Stimulated activated CD8-positive, alpha-beta memory T cell treated with anti-CD3 and anti-CD28 coated beads, Interleukin-2, amount 100 ng/mL, for 1 hour (primary cell): ENCODE measurements around the gene MRPL16.
"Not testable (repeated sequence)": the region's sequence is repeated elsewhere in the genome, so short reads cannot be mapped to it uniquely, and the experiment has no call there.

ENCODE experiments used
- DNase-seq, 2 donors: peaks; one replicate each; pipeline ENCODE4 v3.0.0-alpha.2; 2020; ENCODE audit warnings: low read depth in 2 of 2

MRPL16 gene

DNA sequence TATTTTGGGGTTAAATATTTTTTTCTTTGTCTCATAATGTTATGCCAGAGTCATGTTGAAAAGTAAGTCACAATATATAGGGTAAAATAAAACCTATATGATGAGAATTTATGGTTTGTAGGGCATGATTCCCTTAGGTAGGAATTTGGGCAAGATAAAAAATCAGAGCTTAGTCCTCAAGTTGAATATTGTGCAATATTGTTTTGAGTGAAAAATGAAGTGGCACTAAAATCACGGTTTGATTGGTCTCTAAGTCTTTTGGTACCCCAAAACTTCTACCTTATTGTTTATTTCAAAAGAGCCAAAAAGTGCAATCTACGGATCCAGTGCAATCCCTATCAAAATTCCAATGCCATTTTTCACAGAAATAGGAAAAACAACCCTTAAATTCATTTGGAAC, 1.6 kb upstream of the MRPL16 start:
- no peak for DNase-seq

DNA sequence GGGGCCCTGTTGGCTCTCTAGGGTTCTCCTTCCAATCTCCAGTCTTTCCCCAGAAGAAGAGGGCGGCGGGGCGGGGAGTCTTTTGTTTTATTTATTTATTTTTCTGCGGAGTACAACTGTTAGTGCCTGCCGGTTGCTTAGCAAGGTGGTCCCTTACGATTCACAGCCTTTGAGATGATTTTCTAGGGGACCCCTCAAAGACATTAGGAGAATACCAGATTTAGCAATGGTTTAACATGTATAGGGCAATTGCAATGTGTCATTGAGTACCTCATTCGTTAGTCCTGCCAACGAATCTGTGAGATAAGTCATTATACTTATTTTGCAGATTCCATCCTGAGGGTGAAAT, 307 bp upstream of the MRPL16 start:
- DNase-seq = no peak

DNA sequence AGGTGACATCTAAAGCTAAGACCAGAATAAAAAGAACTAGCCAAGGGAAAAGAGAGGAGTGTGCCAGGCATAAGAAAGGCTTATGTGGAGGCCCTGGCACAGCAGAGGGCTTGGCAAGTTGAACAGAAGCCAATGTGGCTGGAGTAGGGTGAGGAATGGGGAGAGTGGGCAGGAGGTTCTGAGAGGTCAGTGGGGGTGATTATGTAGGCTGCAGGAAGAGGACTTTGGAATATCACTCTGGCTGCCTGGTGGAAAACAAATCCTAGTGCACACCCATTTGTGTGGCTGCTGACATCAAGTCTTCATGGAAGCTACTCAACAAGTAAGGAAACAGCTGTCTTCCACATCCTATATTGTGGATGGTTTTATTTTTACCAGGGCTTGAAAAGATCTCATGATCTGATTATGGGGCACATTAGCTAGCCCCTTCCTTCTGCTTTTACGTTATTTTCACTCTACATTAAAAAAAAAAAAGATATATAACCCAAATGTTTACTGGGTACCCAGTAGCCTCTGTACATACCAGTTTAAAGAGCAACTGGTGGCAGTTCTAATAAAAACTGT, 3.4 kb downstream of the MRPL16 start:
- DNase-seq = no peak

DNA sequence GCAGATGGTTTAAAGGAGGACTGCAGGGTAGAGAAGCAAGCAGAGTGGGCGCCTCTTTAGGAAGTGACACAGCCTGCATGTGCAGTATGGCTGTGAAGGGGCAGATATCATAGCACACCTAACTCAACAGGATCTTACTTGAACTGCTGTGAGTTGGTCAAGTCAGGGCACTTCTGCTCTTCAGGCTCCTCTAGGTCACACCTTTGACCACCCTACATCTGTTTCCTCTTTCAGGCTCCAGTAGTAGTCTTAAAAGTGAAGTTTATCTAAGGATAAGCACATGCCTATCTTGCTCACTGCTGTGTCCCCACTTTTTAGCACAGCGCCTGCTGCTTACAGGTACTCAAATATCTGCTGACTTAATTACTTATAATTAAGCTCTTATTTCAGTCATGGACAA, 6.5 kb downstream of the MRPL16 start:
- no peak for DNase-seq

DNA sequence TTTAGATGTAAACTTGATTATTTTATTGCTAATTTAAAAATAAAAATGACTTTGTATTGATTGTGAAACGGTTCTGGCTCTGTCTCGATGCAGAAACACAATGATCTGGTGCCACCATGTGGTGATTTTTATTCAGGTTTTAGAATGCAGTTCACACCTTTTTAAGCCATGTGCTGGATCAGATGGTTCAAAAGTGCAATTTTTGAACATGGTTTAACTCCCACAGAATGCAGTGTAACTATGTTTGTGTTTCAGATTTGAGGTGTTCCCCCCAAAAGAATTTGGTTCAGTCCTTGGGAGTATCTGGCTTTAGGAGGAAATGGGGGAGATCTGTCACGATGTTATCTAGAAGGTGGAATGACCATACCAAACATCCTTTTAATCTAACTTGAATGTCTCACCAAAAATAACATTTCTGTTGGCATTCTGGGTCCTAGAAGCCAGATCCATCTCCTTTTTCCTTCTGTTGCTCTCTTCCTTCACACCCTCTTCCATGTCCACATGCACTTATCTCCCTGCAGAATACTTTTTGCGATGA, 7.9 kb downstream of the MRPL16 start:
- peak in 1 of 2 donors; percentile 19 for DNase-seq

DNA sequence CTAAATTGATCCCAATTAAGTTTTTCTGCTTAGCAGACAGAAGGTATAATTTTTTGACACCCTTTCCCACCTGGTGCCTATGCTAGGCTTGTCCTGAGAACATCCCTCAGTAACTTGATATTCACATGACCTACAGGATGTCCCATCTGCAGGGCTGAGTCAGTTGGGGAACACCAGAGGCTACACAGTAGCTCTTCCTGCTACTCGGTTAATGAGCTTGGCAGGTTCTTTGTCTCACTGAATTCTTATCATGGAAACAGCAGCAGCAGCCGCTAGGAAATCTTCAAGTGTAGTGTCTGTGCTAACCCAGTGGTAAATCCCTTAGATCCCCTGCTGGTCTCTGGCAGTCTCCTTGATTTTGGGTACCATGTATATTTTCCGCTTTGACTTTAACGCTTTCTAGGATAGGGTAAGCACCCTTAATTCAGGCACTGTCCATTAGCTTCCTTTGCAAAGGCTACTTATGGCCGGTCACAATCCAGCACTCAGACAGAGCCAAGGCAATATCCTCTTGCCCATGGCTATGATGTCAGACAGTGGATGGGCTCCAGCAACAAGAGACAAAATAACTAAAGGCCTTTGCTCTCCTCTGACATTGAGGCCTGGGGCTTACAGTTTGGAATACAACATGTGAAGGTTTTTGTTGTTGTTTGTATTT, 8.5 kb downstream of the MRPL16 start:
- DNase-seq = no peak

DNA sequence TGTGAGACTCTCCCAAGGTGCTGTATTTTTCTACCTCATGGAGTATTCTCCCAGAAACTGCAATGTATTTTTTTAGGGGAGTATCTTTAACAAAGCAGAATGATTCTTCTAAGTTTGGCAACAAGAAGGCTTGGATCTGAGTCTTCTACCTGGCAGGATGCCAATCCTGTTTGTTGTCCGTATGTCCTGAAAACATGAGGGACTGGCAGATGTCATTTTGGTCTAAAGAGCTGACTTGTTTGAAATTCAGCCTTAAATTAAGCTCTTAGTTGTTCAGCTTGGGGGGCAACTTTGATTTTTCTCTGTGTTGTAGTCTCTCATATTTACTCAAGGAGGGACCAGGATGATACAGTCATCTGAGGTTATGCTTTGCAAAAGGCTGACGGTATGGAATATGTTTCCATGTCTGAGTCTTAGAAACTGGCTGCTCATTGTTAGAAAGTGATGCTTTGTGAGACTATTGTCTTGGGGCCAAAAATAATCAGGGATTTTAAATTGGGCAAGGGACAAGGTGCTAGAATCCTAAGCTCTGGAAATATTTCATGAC, 9.3 kb downstream of the MRPL16 start:
- no peak for DNase-seq

DNA sequence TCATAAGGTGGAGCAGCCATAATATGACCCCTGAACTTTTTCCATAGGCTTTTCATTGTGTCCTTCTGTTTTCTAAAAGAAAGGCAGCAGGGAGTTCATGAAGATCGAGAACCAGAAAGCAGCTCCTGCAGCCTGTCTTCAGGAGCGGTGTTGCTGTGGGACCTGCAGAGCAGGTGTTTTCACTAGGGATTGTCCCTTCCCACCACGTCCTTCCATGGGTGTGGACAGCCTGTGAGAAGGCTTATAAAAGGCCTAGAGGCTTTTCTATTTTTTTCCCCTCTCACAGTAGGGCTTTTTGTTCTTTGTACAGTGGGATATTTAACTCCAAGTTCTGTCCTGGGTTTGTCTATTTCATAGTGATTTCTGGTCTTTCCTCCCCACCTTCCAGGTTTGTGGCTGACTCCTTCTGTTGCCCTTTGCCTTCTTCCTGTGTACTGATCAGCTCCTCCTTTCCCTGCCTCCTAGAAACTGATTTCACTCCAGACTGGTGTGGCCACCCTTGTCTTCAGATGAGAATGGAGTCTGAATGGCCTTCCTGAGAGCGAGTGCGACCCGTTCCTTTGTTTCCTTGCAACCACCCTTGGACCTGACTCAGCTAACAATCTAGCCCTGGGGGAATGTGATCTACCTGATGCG, 10.1 kb downstream of the MRPL16 start:
- DNase-seq = no peak

DNA sequence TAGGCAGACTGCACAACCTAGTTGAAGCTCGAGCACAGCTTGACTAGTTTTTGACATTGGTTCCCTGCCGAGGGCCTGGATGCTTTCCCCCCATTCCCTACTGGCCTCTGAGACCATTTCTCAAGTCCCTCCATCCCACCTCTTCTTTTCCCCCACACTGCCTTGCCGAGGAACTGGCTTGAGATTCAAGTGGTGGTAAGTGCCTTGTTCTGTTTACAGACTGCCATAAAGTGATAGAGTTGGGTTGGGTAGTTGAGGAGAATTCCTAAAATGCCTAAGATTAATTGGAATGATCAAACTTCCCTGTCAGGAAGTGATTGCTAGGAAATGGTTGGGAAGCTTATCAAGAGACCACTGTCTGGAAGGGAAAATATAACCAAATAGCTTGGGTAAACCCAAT, 16.2 kb downstream of the MRPL16 start:
- no peak for DNase-seq

DNA sequence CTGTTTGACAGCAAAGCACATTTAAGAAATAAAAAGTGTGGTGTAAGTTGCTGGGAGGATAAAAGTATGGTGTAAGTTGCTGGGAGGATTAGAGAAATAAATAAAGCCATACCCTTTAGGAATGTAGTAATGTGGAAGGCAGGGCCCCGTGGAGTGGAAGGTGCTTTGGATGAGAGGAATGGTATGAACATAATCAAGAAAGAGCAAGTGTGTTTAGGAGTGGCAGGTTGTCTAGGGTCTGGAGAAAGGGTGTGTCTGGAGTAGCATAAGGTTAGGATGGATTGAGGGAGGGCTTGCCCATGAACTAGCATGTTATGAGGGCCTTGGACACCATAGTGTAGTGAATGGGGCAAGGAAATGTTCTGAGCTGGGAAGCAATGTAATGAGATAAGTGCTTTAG, 18.1 kb downstream of the MRPL16 start:
- DNase-seq = no peak

DNA sequence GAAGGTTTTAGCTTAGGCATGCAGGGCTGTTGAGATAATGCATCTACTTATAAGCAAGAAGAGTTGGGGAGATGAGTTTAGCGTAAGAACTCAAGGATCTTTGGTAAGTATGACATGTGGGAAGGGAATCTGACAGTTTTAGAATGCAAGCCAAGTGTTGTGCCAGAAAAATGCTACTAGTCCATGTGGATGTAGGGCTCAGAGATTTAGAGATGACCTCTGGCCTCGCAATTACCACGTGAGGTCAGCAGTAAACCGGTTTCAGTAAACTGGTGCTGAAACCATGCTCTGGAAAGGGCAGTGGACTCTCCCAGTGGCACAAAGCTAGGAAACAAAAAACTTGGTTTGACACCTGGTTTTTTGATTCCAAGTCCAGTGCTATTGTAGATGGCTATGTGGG, 18.9 kb downstream of the MRPL16 start:
- DNase-seq = no peak

DNA sequence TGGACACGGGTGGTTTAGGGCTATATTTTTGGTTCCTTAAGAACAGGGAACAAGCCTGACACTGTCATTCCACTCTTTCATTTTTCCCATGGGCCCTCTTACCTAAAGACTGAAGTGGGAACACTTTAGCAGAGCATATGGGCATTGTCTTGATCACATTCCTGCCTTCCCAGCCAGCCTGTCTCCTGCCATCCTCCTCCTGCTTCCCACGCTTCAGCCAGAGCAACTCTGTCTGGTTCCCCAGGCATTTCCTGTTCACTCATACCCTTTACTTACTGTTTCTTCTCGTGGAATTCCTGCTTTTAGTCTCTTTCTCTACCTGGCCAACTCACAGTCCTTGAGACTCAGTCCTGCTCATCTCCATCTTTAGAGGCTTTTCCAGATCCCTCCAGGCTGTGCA, 22.8 kb downstream of the MRPL16 start:
- no peak for DNase-seq

DNA sequence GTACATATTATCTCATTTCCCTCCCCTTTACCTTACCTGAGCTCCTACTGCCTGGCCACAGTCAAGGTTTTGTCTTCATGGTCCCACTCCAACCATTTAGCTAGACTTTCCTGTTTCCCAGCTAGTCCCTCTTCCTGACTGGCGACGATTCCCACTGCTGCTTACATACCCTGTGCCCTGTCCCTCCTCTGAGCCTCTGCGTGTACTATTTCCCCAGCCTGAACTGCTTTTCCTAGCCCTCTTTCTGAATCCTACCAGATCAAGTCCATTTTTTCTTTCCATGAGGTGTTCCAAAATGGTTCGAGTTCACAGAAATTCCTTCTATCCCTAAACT, 23.4 kb downstream of the MRPL16 start:
- DNase-seq = no peak

DNA sequence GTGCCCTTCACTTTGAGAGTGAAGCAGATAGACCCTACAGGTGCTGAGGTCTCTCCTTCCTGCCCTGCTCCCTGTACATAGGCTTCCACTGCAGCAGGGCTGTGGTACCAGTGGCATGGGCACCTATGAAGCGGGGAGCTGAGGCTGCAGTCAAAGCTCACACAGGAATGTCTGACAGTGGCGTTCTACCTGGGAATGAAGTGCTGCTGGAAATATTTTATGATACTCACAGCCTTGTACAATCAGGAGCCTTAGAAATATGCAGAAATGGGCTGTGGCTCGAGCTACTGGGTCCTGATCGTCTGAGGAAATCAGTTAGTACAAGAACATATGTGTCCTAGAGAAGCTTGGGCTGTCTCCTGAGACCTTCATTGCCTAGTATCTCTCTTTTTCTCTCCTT, 24.8 kb downstream of the MRPL16 start:
- DNase-seq = no peak

DNA sequence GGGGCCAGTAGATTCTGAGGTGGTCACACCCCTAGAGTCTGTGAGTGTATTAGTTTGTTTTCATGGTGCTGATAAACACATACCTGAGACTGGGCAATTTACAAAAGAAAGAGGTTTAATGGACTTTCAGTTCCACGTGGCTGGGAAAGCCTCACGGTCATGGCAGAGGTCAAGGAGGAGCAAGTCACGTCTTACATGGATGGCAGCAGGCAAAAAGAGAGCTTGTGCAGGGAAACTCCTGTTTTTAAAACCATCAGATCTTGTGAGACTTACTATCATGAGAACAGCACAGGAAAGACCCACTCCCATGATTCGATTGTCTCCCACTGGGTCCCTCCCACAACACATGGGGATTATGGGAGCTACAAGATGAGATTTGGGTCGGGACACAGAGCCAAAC, 26.1 kb downstream of the MRPL16 start:
- DNase-seq = not testable (repeated sequence)

DNA sequence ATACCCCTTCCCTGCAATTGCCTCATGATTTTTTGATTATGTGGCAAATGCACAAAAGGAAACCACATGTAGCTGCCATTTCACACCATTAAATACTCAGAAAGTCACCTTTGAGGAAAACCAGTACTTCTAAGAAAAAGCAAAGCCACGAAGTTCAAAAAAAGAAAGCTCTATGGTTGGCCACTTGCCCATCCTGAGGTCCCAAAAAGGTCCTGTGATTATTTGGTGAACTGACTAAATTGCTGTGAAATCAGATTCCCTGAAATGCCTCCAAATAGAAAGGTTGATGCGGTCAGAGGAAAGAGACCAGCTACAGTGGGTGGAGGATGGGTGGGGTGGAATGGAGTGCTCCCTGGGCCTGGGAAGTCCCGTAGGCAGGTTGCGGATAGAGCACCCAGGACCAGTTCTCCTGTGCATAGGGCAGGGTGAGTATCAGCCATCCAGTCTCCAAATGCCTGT, 26.9 kb downstream of the MRPL16 start:
- no peak for DNase-seq

DNA sequence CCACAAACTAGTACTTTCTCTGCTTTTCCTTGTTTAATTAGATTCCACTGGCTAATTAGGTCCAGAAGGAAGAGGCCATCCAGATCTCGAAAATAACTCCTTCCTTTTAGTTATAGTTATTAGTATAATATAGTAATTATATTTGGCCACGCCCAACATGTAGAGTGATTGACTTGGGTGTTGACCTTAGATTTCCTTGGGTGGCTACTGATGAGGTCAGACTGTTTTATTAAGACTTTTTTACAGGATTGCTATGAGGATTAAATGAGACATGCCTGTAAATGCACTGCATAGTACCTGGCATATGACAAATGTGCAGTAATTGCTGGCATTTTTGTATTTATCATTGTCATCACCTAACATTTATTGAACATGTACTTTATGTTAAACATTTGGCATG, 28.5 kb downstream of the MRPL16 start:
- DNase-seq = no peak

DNA sequence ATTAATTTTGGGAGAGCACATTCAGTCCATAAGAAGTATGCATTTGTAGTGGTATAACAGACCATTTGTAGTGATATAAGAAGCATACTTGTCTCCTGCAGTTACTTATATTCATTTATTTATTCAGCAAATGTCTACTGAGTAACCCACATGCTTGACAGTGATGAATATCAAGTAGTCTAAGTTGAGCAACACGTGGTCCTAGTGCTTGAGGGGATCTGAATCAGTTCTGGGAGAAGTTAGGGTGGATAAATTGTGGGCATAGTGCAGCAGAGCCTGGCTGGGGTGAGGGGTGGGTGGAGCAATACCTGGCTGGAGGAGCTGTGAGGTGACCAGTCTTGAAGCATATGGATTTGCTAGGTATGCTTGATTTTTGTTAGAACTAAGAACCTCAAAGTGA, 31.1 kb downstream of the MRPL16 start:
- DNase-seq = no peak

DNA sequence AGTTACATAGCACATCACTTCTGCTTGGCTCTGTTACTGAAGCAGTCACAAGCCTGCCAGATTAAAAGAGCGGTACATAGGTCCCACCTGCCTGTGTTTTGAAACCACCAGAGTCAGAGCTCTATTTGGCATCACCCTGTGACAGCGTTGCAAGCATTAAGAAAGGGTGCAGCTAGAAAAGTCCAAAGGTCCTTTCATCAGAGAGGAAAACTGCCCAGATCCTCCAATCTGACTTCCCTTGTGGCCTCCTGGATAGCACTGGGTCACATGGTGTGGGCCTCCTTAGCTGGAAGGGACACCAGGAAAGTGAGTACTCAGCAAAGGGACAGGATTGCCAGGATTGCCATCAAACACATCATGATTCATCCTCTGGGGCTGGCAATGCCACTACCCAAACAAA, 32.5 kb downstream of the MRPL16 start:
- no peak for DNase-seq

DNA sequence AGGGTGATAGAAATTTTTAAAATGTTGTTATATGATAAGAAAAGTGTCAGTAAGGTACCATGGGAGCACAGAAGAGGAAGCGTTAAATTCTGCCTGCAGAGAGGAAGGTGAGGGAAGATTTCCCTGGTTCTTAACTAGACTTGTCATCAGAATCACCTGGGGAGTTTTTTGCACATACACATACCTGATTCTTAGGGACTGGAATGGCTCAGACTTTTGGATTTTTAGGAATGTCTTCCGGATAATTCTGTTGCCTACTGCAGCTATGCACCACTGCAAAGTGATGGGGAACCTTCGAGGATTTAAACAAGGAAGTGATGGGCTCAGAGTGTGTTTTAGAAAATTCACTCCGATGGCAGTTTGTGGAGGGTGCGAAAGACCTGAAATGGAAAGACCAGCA, 33.5 kb downstream of the MRPL16 start:
- DNase-seq = no peak

DNA sequence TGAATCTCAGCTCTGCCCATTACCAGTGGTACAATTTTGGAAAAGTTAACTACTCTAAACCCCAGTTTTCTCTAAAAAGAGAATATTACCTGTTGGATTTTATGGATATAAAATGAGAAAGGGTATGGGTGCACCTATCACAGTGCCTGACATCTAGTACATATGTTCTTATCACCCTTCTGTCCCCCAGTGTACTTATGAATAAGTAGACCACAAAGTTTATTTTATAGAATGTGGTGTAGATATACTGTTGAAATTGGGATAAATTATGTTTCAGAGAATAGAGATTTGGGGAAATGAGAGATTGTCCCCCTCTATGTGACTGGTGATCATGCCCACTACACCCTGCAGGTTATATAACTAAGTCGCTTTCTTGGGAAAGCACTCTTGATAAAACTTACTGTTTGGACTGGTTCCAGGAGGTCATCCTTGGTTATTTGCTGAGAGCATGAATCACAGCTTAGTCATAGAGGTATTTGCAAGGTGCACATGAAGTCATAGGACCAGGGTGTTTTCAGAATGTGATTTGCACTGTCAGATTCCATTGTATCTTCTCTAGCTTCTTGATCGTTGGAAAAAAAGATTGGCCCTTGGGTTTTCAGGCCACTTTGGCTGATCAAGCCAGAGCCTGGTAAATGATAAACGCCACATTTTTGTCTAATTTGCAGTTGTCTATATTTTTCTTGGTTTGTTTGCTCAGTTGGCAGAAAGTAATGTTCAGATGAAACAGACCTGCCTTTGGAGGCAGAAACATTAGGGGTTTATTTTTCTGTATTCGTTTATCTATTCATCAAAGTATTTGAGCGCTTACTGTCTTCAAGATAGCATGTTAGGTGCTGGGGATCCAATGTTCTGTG, 34.1 kb downstream of the MRPL16 start:
- no peak for DNase-seq

DNA sequence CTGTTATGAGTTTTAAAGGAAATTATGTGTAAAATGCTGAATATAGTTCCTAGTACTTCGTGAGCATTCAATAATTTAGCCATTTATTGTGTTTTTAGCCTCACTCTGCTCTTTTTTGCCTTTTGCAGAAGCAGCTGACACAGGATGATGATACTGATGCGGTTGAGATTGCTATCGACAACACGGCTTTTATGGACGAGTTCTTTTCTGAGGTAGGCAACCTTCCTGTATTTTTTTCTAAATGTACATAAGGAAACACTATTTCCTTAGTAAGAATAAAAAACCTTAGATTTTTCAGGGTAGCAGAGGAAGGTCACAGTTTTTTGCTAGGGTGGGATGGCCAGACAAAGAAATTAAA, 37.5 kb downstream of the MRPL16 start:
- DNase-seq = no peak
